HG02763 (cell line): ENCODE data around the gene SLC22A31.
"Not testable (repeated sequence)": the region's sequence is repeated elsewhere in the genome, so short reads cannot be mapped to it uniquely, and the experiment has no call there.

Experiments used
- ATAC-seq: cut with Tn5 transposase; IDR thresholded peaks from one replicate; pipeline ENCODE4 v1.9.1; 2021; ENCODE audit warnings: mild to moderate bottlenecking, moderate library complexity; ENCODE audit not compliant: unreplicated experiment

The SLC22A31 gene

GRCh38 chr16:89193576-89194293 is 6.6 kb downstream of the SLC22A31 start:
- ATAC-seq: no peak

GRCh38 chr16:89192956-89193575 is 7.3 kb downstream of the SLC22A31 start:
- no peak for ATAC-seq

GRCh38 chr16:89192186-89192955 is 8.0 kb downstream of the SLC22A31 start:
- ATAC-seq: not testable (repeated sequence)

- no peak for ATAC-seq
Observed at GRCh38 chr16:89191901-89192185, 8.5 kb downstream of the SLC22A31 start.

- ATAC-seq: no peak
Observed at GRCh38 chr16:89191033-89191900, 9.1 kb downstream of the SLC22A31 start.

GRCh38 chr16:89190150-89190958 is 10.0 kb downstream of the SLC22A31 start:
- no peak for ATAC-seq

- no peak for ATAC-seq
Observed at GRCh38 chr16:89189358-89190025, 10.8 kb downstream of the SLC22A31 start.

- not testable (repeated sequence) for ATAC-seq
Observed at GRCh38 chr16:89188471-89189357, 11.6 kb downstream of the SLC22A31 start.

GRCh38 chr16:89187770-89188392 is 12.5 kb downstream of the SLC22A31 start:
- no peak for ATAC-seq

GRCh38 chr16:89187032-89187769 is 13.1 kb downstream of the SLC22A31 start:
- ATAC-seq: no peak

- not testable (repeated sequence) for ATAC-seq
Observed at GRCh38 chr16:89186593-89187031, 13.7 kb downstream of the SLC22A31 start.

- not testable (repeated sequence) for ATAC-seq
Observed at GRCh38 chr16:89185887-89186592, 14.3 kb downstream of the SLC22A31 start.

GRCh38 chr16:89184933-89185794 is 15.2 kb downstream of the SLC22A31 start:
- no peak for ATAC-seq

- ATAC-seq: no peak
Observed at GRCh38 chr16:89184677-89184932, 15.7 kb downstream of the SLC22A31 start.

GRCh38 chr16:89183975-89184676 is 16.2 kb downstream of the SLC22A31 start:
- ATAC-seq: no peak

GRCh38 chr16:89183463-89183862 is 16.9 kb downstream of the SLC22A31 start:
- no peak for ATAC-seq
